ENCODE measurements around the gene KCNT2.

DNA sequence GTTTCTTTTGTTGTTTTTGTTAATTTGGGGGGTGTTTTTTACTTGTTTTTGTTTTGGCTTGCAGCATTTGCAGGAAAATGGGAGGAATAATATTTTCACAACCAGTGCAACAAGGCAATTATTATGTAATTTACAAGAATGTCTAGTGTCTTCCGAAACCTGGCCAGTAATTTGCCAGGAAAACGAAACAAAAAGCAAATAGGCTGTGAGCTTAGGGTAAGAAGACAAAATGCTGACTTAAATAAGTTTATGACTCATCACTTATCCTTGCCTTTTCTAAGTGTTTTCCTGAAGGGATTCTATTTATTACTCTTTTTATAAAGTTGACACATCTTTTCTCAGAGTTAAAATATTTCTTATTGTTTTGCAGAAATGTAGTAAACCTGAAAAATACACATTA is 49.8 kb downstream of the KCNT2 start:
- TF ChIP-seq, protein P1, sequence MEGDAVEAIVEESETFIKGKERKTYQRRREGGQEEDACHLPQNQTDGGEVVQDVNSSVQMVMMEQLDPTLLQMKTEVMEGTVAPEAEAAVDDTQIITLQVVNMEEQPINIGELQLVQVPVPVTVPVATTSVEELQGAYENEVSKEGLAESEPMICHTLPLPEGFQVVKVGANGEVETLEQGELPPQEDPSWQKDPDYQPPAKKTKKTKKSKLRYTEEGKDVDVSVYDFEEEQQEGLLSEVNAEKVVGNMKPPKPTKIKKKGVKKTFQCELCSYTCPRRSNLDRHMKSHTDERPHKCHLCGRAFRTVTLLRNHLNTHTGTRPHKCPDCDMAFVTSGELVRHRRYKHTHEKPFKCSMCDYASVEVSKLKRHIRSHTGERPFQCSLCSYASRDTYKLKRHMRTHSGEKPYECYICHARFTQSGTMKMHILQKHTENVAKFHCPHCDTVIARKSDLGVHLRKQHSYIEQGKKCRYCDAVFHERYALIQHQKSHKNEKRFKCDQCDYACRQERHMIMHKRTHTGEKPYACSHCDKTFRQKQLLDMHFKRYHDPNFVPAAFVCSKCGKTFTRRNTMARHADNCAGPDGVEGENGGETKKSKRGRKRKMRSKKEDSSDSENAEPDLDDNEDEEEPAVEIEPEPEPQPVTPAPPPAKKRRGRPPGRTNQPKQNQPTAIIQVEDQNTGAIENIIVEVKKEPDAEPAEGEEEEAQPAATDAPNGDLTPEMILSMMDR (IDR thresholded peaks at IDR 0.05), result no peak
- TF ChIP-seq POLR2A (IDR thresholded peaks at IDR 0.05), result no peak

Data from thyroid gland (tissue), 4 donors.